T-helper 2 cell treated with Interferon-gamma antibody and Interleukin-4, amounts not matched to agents 5 μg/mL and 100 μg/mL, for 36 hours (primary cell): Measurements from ENCODE around the gene PLXNB1.
"Not testable (repeated sequence)": the region's sequence is repeated elsewhere in the genome, so short reads cannot be mapped to it uniquely, and the experiment has no call there.

Experiments used
- DNase-seq: peaks from one replicate; pipeline ENCODE4 v3.0.0; 2021; ENCODE audit warnings: low spot score
- H3K27ac Mint-ChIP-seq: one replicate; pipeline ENCODE4 v1.8.0; 2021; ENCODE audit warnings: mild to moderate bottlenecking, mixed read lengths
- H3K27me3 Mint-ChIP-seq: one replicate; pipeline ENCODE4 v1.8.0; 2021; ENCODE audit warnings: low read depth, mixed read lengths
- H3K36me3 Mint-ChIP-seq: one replicate; pipeline ENCODE4 v1.8.0; 2021; ENCODE audit warnings: low read depth, mixed read lengths
- H3K4me1 Mint-ChIP-seq: one replicate; pipeline ENCODE4 v1.8.0; 2021; ENCODE audit warnings: low read depth, mixed read lengths
- H3K4me3 Mint-ChIP-seq: one replicate; pipeline ENCODE4 v1.8.0; 2022; ENCODE audit warnings: mild to moderate bottlenecking, moderate library complexity, mixed read lengths
- H3K9me3 Mint-ChIP-seq: one replicate; pipeline ENCODE4 v1.8.0; 2021; ENCODE audit warnings: mixed read lengths

Gene PLXNB1, protein sequence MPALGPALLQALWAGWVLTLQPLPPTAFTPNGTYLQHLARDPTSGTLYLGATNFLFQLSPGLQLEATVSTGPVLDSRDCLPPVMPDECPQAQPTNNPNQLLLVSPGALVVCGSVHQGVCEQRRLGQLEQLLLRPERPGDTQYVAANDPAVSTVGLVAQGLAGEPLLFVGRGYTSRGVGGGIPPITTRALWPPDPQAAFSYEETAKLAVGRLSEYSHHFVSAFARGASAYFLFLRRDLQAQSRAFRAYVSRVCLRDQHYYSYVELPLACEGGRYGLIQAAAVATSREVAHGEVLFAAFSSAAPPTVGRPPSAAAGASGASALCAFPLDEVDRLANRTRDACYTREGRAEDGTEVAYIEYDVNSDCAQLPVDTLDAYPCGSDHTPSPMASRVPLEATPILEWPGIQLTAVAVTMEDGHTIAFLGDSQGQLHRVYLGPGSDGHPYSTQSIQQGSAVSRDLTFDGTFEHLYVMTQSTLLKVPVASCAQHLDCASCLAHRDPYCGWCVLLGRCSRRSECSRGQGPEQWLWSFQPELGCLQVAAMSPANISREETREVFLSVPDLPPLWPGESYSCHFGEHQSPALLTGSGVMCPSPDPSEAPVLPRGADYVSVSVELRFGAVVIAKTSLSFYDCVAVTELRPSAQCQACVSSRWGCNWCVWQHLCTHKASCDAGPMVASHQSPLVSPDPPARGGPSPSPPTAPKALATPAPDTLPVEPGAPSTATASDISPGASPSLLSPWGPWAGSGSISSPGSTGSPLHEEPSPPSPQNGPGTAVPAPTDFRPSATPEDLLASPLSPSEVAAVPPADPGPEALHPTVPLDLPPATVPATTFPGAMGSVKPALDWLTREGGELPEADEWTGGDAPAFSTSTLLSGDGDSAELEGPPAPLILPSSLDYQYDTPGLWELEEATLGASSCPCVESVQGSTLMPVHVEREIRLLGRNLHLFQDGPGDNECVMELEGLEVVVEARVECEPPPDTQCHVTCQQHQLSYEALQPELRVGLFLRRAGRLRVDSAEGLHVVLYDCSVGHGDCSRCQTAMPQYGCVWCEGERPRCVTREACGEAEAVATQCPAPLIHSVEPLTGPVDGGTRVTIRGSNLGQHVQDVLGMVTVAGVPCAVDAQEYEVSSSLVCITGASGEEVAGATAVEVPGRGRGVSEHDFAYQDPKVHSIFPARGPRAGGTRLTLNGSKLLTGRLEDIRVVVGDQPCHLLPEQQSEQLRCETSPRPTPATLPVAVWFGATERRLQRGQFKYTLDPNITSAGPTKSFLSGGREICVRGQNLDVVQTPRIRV (N-terminal part only)

GRCh38 chr3:48429960-48430707 lies at the start of gene PLXNB1:
PLXNB1 (minus strand) TSS chr3:48430086; CDS start chr3:48424611, 5,475 bp downstream.
- Mint-ChIP-seq H3K4me3 (peak within 1 kb of the TSS; percentile 76), H3K9me3 (no peaks in the 10 kb centered on the region), H3K27me3 (peaks cover 24% of the 10 kb centered on the region), H3K36me3 (peaks cover 8% of the 10 kb centered on the region), H3K27ac (peak within 1 kb of the TSS; percentile 7), H3K4me1 (peaks cover 6% of the 10 kb centered on the region)
- DNase-seq = no peak

DNA sequence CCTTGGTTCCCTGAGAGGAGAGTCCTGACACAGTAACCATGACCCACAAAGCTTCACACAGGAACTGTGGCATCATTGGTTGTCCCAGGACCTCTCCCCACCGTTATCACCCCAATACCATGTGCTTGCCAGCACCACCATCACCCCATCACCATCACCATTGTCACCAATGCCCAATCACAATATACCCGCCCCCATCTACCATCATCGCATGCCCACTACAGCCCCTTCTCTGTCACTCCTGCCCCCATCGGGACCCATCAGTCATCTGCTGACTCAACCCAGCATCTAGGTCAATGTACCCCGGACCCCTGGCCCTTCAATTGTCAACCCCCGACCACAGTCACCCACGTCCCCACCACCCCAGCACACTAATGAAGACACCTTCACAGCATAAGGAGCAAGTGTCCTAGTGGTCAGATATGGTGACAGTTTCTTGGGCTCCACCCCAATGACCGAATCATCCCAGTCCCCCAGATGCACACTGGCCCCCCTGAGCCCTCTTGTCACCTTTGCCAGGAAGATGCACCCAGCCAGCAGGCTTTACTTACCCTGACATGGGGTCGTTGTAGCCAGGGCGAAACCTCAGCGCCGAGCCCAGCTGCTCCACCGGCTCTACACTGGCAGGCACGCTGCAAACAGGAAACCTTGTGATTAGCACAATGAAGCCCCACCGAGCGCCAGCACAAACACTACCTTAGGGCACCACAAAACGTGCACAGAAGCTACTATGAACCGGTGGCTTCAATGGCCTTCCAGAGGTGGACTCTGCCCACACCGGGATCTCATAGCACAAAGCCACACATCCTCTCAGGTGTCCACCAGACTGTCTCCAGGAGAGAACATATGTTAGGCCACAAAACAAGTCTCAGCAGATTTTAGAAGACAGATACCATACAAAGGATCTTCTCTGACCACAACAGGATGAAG lies 49.0 kb upstream of the PLXNB1 start:
- no peaks in the 10 kb centered on the region for H3K27me3 Mint-ChIP-seq
- H3K4me3 Mint-ChIP-seq = peak overlapping the region; percentile 90
- peaks cover 36% of the 10 kb centered on the region for H3K4me1 Mint-ChIP-seq
- peaks cover 14% of the 10 kb centered on the region for H3K36me3 Mint-ChIP-seq
- peak; percentile 46 for DNase-seq
- H3K9me3 Mint-ChIP-seq = no peaks in the 10 kb centered on the region
- H3K27ac Mint-ChIP-seq = peak overlapping the region; percentile 98

DNA sequence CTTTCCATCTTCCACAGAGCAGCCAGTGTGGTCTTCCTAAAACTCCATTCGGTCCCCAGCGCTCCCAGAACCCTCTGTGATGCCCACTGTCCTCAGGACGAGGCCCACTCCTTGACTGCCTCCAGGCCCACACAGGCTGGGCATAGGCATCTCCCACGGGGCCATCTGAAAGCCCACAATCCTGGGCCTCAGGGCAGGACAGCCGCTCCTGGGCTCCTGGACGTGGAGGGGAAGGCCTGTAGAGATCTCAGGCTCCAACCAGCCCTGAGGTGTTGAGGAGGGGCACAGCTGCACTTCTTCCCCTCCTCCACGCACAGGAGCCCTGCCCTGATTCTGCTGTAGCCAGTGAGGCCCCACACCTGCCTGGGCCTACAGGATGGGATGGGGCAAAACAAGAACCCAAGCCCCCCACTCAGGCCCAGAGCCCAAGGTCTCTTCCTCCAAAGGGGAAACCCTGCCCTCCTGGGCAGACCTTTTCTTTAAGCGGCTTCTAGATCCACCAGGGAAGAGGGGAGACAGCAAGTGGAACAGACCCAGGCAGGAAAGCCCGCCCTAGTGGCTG lies 48.2 kb upstream of the PLXNB1 start:
- Mint-ChIP-seq H3K27ac (peak overlapping the region; percentile 98), H3K27me3 (no peaks in the 10 kb centered on the region), H3K9me3 (no peaks in the 10 kb centered on the region), H3K36me3 (peaks cover 14% of the 10 kb centered on the region), H3K4me3 (peak overlapping the region; percentile 90), H3K4me1 (peaks cover 44% of the 10 kb centered on the region)
- no peak for DNase-seq

DNA sequence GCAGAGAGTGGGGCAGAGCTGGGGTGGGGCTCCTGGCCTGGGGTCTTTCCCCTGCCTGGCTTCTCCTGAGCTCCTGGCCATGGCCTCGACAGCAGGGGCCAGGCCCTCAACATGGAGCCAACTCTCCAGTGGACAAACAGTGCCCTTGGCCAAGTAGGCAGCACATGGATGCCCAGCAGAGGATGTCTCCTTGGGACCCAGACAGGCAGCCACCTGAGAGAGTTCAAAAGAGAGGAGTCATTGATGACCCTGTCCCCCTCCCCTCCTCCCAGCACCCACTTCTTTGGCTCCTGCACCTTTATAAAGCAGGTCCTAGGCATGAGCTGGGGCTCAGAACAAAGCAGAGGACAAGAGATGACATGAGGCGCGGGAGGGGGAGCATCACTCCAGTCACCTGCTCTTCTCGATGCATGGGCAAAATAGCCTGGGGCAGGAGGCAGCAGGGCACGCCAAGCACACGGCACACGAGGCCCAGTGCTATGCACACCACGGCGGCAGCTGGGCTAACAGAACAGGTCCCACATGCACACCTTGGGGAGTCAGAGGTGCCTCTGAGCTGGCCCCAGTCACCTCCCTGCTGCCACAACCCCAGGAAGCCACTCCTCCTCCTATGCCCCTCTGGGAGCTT lies 46.7 kb upstream of the PLXNB1 start:
- Mint-ChIP-seq H3K36me3 (peaks cover 16% of the 10 kb centered on the region), H3K4me1 (peaks cover 48% of the 10 kb centered on the region), H3K4me3 (no peak overlapping the region), H3K27ac (no peak overlapping the region), H3K9me3 (no peaks in the 10 kb centered on the region), H3K27me3 (no peaks in the 10 kb centered on the region)
- DNase-seq = no peak

DNA sequence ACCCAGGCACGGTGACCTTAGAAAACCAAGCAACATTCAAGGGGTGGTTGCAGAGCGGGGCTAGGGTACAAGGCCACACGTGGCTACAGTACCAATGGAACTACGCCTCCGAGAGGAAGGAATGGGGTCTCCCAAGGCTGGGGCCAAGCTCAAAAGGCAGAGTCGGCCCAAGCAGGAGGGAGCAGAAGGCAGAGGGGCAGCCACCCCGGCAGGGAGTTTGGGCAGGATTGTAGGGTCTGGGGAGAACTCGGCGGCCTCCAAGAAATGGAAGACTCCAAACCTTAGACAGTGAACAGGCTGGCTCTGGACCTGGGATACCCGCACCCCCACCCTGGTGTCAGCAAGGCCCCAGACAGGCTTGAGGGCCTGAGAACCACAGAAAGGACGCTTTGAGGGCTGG lies 45.3 kb upstream of the PLXNB1 start:
- Mint-ChIP-seq H3K4me3 (no peak overlapping the region), H3K9me3 (no peaks in the 10 kb centered on the region), H3K36me3 (peaks cover 16% of the 10 kb centered on the region), H3K27ac (no peak overlapping the region), H3K27me3 (no peaks in the 10 kb centered on the region), H3K4me1 (peaks cover 47% of the 10 kb centered on the region)
- DNase-seq = no peak

GRCh38 chr3:48474619-48475018 lies 44.7 kb upstream of the PLXNB1 start:
- H3K27me3 Mint-ChIP-seq = no peaks in the 10 kb centered on the region
- no peak for DNase-seq
- peak overlapping the region; percentile 68 for H3K27ac Mint-ChIP-seq
- no peaks in the 10 kb centered on the region for H3K9me3 Mint-ChIP-seq
- peak overlapping the region; percentile 47 for H3K4me3 Mint-ChIP-seq
- peaks cover 50% of the 10 kb centered on the region for H3K4me1 Mint-ChIP-seq
- H3K36me3 Mint-ChIP-seq = peaks cover 21% of the 10 kb centered on the region

DNA sequence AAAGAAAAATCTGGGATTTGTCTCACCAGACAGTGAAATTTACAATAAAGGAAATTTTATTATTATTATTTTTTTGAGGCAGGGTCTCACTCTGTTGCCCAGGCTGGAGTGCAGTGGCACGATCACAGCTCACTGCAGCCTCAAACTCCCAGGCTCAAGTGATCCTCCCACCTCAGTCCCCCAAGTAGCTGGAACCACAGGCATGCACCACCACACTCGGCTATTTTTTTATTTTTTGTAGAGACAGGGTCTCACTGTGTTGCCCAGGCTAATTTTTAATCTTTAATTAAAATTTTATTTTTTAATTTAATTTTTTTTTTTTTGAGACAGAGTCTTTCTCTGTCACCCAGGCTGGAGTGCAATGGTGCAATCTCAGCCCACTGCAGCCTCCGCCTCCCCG lies 44.1 kb upstream of the PLXNB1 start:
- H3K27ac Mint-ChIP-seq, H3K27me3 Mint-ChIP-seq, H3K4me3 Mint-ChIP-seq, DNase-seq, H3K9me3 Mint-ChIP-seq: not testable (repeated sequence)
- peaks cover 26% of the 10 kb centered on the region for H3K36me3 Mint-ChIP-seq
- peaks cover 52% of the 10 kb centered on the region for H3K4me1 Mint-ChIP-seq

- no peak for DNase-seq
- peaks cover 52% of the 10 kb centered on the region for H3K4me1 Mint-ChIP-seq
- H3K27me3 Mint-ChIP-seq = no peaks in the 10 kb centered on the region
- H3K27ac Mint-ChIP-seq = peak overlapping the region; percentile 99
- peak overlapping the region; percentile 95 for H3K4me3 Mint-ChIP-seq
- H3K9me3 Mint-ChIP-seq = no peaks in the 10 kb centered on the region
- peaks cover 27% of the 10 kb centered on the region for H3K36me3 Mint-ChIP-seq
Observed at GRCh38 chr3:48473617-48473952, 43.7 kb upstream of the PLXNB1 start.

GRCh38 chr3:48472923-48473616 lies 43.2 kb upstream of the PLXNB1 start:
- Mint-ChIP-seq H3K4me1 (peaks cover 48% of the 10 kb centered on the region), H3K9me3 (no peaks in the 10 kb centered on the region), H3K36me3 (peaks cover 27% of the 10 kb centered on the region), H3K27ac (peak overlapping the region; percentile 99), H3K27me3 (no peaks in the 10 kb centered on the region), H3K4me3 (peak overlapping the region; percentile 95)
- DNase-seq = peak; percentile 96

DNA sequence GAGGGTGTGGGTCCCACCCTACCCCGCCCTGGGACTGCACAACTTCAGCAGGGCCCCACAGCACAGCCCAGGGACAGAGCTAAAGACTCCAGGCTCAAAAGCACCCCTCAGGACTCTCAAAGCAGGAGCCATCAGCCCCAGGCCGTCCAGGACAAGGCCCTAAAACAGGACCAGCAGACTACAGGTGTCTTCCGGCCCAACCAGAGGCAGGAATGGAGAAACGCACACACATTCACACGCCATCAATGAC lies 42.7 kb upstream of the PLXNB1 start:
- Mint-ChIP-seq H3K36me3 (peaks cover 29% of the 10 kb centered on the region), H3K27me3 (no peaks in the 10 kb centered on the region), H3K9me3 (no peaks in the 10 kb centered on the region), H3K27ac (peak overlapping the region; percentile 99), H3K4me1 (peaks cover 48% of the 10 kb centered on the region), H3K4me3 (peak overlapping the region; percentile 95)
- no peak for DNase-seq

DNA sequence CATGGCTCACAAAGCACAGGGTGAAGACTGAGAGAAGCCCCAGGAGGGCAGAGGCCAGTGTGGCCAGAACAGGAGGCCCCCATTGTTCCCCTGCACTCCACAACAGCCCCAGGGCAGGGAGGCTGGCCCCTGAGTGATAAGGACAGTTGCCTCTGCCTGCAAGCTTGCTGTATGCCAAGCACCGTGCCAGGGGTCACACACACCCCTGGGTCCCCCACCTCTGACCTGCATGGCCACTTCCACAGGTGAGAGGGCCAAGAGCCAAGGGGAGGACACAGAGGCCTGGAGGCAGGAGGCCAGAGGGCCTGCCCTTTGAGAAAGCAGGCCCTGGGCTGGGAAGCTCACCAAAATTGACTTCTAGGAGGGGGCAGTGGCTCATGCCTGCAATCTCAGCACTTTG lies 40.4 kb upstream of the PLXNB1 start:
- H3K27ac Mint-ChIP-seq = peak overlapping the region; percentile 89
- H3K9me3 Mint-ChIP-seq = no peaks in the 10 kb centered on the region
- no peaks in the 10 kb centered on the region for H3K27me3 Mint-ChIP-seq
- no peak for DNase-seq
- H3K4me1 Mint-ChIP-seq = peaks cover 49% of the 10 kb centered on the region
- peak overlapping the region; percentile 61 for H3K4me3 Mint-ChIP-seq
- peaks cover 48% of the 10 kb centered on the region for H3K36me3 Mint-ChIP-seq
